ENCODE data around the gene SART3. TPM values are rescaled to one million over a fixed set of nuclear protein-coding genes. Genes with fewer than 3 reads are reported as not detected.

SART3 gene
- total and polyA plus RNA-seq, 2 of the 13 experiments (the other 11 are each of a cell fraction or from before 2014, with no cell fraction given): 16.1 to 69.9 TPM

- no peaks in the 10 kb centered on the region for H3K9me3 ChIP-seq (ENCODE audit: low read length)
- H3K79me2 ChIP-seq (ENCODE audit: insufficient read depth, low read length): no peaks in the 10 kb centered on the region
- in situ Hi-C loops (cut with HindIII; ENCODE audit: extremely low pct_ligation_motif_present, low pct_unique_long_range_greater_than_20kb) (no loop called here), intact Hi-C loops (cut with micrococcal nuclease; ENCODE audit: unreplicated experiment) (no loop called here)
- H3K27me3 ChIP-seq (ENCODE audit: control insufficient read depth in 1 of 2, insufficient read depth in 2 of 2, low read length in 2 of 2): no peaks in the 10 kb centered on the region
- H2AFZ ChIP-seq (ENCODE audit: low read length): no peak overlapping the region
- FAIRE-seq (no peak), DNase-seq (ENCODE audit: low spot score) (no peak), ATAC-seq (no peak)
- H3K4me1 ChIP-seq (ENCODE audit: insufficient read depth, low read length): no peaks in the 10 kb centered on the region
- CTCF ChIA-PET (ENCODE audit: low intra/inter-chr PET ratio, low total read pairs): no interaction called here
- no peaks in the 10 kb centered on the region for H4K20me1 ChIP-seq (ENCODE audit: insufficient read depth, low read length)
- no peak overlapping the region for H3K4me3 ChIP-seq (replicated peaks in 1 of 3; ENCODE audit: insufficient read depth in 1 of 3, low read depth in 2 of 3, low read length in 3 of 3)
- TF ChIP-seq ZNF577 (CRISPR knock-in tag; IDR thresholded peaks at IDR 0.05; ENCODE audit: borderline replicate concordance, low read depth): no peak
- TF ChIP-seq, protein P1, sequence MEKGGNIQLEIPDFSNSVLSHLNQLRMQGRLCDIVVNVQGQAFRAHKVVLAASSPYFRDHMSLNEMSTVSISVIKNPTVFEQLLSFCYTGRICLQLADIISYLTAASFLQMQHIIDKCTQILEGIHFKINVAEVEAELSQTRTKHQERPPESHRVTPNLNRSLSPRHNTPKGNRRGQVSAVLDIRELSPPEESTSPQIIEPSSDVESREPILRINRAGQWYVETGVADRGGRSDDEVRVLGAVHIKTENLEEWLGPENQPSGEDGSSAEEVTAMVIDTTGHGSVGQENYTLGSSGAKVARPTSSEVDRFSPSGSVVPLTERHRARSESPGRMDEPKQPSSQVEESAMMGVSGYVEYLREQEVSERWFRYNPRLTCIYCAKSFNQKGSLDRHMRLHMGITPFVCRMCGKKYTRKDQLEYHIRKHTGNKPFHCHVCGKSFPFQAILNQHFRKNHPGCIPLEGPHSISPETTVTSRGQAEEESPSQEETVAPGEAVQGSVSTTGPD (CRISPR knock-in tag; IDR thresholded peaks at IDR 0.05): no peak
- no peak for TF ChIP-seq ZNF549 (CRISPR knock-in tag; IDR thresholded peaks at IDR 0.05)
- no peak for TF ChIP-seq ZNF10 (CRISPR knock-in tag; IDR thresholded peaks at IDR 0.05; ENCODE audit: borderline replicate concordance, low read depth)
- no peak for TF ChIP-seq ZIK1 (CRISPR knock-in tag; IDR thresholded peaks at IDR 0.05; ENCODE audit: borderline replicate concordance, low read depth)
- WGBS (ENCODE audit: low lambda C conversion rate): 0% methylated on average over 2 of the region's 2 CpGs
- H3K9ac ChIP-seq (ENCODE audit: insufficient read depth, low read depth, low read length): no peak overlapping the region
- no peak overlapping the region for H3K27ac ChIP-seq (ENCODE audit: extremely low read length, insufficient read depth, low read length)
- POLR2A ChIA-PET: no interaction called here
- no TSS peak for BruUV-seq (replicated peaks)
- no peak overlapping the region for H3K4me2 ChIP-seq (ENCODE audit: low read depth, low read length)
- H3K36me3 ChIP-seq (replicated peaks in 1 of 2; ENCODE audit: control insufficient read depth in 1 of 2, insufficient read depth in 2 of 2, low read length in 2 of 2): no peaks in the 10 kb centered on the region
Measured at GRCh38 chr12:108475396-108475795, 85.6 kb downstream of the SART3 start.

DNA sequence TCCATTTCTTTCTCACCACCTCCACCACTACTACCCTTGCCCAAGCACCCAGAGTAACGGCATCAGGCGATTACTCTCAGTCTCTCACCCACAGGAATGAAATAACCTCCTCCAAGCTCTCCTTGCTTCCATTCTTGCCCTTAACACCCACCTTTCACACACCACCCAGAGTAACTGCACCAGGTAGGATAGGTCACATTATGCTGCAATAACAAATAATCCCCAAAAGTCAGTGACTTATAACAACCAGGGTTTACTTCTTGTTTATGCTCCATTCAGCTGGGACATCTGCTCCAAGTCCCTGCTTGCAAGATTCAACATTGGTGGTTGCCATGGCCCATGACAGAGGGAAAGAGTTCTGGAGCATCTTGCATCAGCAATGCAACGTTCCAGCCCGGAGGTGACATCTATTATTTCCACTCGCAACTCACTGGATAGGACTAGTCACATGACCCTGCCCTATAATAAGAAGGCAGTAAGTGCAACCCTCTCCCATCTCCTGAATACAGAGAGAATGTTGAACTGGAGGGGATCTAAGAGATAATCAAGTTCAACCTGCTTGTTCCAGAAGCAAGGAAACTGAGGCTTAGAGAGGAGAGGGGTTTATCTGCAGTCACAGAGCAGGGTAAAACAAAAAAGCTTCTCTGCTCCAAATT is 87.4 kb downstream of the SART3 start:
- POLR2A ChIA-PET: no interaction called here
- Histone ChIP-seq H3K9ac (ENCODE audit: insufficient read depth, low read depth, low read length) (no peak overlapping the region), H3K4me1 (ENCODE audit: insufficient read depth, low read length) (no peaks in the 10 kb centered on the region), H3K9me3 (ENCODE audit: low read length) (no peaks in the 10 kb centered on the region), H3K79me2 (ENCODE audit: insufficient read depth, low read length) (no peaks in the 10 kb centered on the region), H3K4me2 (ENCODE audit: low read depth, low read length) (no peak overlapping the region), H3K27ac (ENCODE audit: extremely low read length, insufficient read depth, low read length) (no peak overlapping the region), H3K36me3 (replicated peaks in 1 of 2; ENCODE audit: control insufficient read depth in 1 of 2, insufficient read depth in 2 of 2, low read length in 2 of 2) (no peaks in the 10 kb centered on the region), H3K4me3 (replicated peaks in 1 of 3; ENCODE audit: insufficient read depth in 1 of 3, low read depth in 2 of 3, low read length in 3 of 3) (no peak overlapping the region), H4K20me1 (ENCODE audit: insufficient read depth, low read length) (no peaks in the 10 kb centered on the region), H2AFZ (ENCODE audit: low read length) (no peak overlapping the region), H3K27me3 (ENCODE audit: control insufficient read depth in 1 of 2, insufficient read depth in 2 of 2, low read length in 2 of 2) (no peaks in the 10 kb centered on the region)
- in situ Hi-C loops (cut with HindIII; ENCODE audit: extremely low pct_ligation_motif_present, low pct_unique_long_range_greater_than_20kb): no loop called here
- ATAC-seq (no peak), FAIRE-seq (no peak), DNase-seq (ENCODE audit: low spot score) (no peak)
- intact Hi-C loops (cut with micrococcal nuclease; ENCODE audit: unreplicated experiment): no loop called here
- no peak for TF ChIP-seq TARDBP (CRISPR knock-in tag; IDR thresholded peaks at IDR 0.05)
- no peak for TF ChIP-seq HBP1 (CRISPR knock-in tag; IDR thresholded peaks at IDR 0.05; ENCODE audit: low read depth)
- TF ChIP-seq ZNF12 (CRISPR knock-in tag; IDR thresholded peaks at IDR 0.05): peak; percentile 51; the same call in 1 of the 2 replicates
- CTCF ChIA-PET (ENCODE audit: low intra/inter-chr PET ratio, low total read pairs): no interaction called here
- BruUV-seq (replicated peaks): no TSS peak
- 4% methylated on average over 5 of the region's 5 CpGs for WGBS (ENCODE audit: low lambda C conversion rate)

Data from HepG2 (cell line).